ENCODE data around the gene ZNF165.

DNA sequence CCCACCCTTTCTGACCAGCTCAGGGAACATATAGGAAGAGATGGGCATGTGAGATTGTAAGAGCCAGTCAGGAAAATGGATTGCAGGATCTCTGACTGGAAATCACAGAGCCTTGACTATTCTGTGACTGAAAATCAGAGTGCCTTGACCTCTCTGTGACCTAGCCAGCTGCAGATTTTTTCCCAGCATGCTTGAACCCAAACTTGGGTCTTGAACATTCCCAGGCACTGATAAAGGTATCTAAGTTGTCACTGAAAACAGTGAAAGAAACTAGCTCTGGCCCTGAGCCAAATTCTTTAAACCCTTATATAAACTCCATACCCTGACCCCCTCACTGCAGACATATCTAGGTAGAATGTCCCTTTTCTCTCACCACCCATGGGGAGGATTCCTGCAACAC lies 2.3 kb upstream of the ZNF165 start:
- no peak for TF ChIP-seq ZNF70 (CRISPR knock-in tag; IDR thresholded peaks at IDR 0.05)
- TF ChIP-seq, protein P1, sequence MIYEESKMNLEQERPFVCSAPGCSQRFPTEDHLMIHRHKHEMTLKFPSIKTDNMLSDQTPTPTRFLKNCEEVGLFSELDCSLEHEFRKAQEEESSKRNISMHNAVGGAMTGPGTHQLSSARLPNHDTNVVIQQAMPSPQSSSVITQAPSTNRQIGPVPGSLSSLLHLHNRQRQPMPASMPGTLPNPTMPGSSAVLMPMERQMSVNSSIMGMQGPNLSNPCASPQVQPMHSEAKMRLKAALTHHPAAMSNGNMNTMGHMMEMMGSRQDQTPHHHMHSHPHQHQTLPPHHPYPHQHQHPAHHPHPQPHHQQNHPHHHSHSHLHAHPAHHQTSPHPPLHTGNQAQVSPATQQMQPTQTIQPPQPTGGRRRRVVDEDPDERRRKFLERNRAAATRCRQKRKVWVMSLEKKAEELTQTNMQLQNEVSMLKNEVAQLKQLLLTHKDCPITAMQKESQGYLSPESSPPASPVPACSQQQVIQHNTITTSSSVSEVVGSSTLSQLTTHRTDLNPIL (CRISPR knock-in tag; IDR thresholded peaks at IDR 0.05; ENCODE audit: low read depth) = no peak
- no peak for TF ChIP-seq ZFP3 (CRISPR knock-in tag; IDR thresholded peaks at IDR 0.05)
- no peak for TF ChIP-seq TCF4 (CRISPR knock-in tag; IDR thresholded peaks at IDR 0.05; ENCODE audit: borderline replicate concordance)
- no peak for TF ChIP-seq PPARA (CRISPR knock-in tag; IDR thresholded peaks at IDR 0.05; ENCODE audit: borderline replicate concordance)
- no peak for TF ChIP-seq ZC3H10 (CRISPR knock-in tag; IDR thresholded peaks at IDR 0.05)
- TF ChIP-seq, protein P2, sequence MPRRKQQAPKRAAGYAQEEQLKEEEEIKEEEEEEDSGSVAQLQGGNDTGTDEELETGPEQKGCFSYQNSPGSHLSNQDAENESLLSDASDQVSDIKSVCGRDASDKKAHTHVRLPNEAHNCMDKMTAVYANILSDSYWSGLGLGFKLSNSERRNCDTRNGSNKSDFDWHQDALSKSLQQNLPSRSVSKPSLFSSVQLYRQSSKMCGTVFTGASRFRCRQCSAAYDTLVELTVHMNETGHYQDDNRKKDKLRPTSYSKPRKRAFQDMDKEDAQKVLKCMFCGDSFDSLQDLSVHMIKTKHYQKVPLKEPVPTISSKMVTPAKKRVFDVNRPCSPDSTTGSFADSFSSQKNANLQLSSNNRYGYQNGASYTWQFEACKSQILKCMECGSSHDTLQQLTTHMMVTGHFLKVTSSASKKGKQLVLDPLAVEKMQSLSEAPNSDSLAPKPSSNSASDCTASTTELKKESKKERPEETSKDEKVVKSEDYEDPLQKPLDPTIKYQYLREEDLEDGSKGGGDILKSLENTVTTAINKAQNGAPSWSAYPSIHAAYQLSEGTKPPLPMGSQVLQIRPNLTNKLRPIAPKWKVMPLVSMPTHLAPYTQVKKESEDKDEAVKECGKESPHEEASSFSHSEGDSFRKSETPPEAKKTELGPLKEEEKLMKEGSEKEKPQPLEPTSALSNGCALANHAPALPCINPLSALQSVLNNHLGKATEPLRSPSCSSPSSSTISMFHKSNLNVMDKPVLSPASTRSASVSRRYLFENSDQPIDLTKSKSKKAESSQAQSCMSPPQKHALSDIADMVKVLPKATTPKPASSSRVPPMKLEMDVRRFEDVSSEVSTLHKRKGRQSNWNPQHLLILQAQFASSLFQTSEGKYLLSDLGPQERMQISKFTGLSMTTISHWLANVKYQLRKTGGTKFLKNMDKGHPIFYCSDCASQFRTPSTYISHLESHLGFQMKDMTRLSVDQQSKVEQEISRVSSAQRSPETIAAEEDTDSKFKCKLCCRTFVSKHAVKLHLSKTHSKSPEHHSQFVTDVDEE (CRISPR knock-in tag; IDR thresholded peaks at IDR 0.05) = no peak
- TF ChIP-seq RARB (CRISPR knock-in tag; IDR thresholded peaks at IDR 0.05) = no peak
- no peak for TF ChIP-seq ZFP30 (CRISPR knock-in tag; IDR thresholded peaks at IDR 0.05)
- TF ChIP-seq, protein P3, sequence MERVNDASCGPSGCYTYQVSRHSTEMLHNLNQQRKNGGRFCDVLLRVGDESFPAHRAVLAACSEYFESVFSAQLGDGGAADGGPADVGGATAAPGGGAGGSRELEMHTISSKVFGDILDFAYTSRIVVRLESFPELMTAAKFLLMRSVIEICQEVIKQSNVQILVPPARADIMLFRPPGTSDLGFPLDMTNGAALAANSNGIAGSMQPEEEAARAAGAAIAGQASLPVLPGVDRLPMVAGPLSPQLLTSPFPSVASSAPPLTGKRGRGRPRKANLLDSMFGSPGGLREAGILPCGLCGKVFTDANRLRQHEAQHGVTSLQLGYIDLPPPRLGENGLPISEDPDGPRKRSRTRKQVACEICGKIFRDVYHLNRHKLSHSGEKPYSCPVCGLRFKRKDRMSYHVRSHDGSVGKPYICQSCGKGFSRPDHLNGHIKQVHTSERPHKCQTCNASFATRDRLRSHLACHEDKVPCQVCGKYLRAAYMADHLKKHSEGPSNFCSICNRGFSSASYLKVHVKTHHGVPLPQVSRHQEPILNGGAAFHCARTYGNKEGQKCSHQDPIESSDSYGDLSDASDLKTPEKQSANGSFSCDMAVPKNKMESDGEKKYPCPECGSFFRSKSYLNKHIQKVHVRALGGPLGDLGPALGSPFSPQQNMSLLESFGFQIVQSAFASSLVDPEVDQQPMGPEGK (CRISPR knock-in tag; IDR thresholded peaks at IDR 0.05; ENCODE audit: borderline replicate concordance) = no peak
- no peak for TF ChIP-seq ARNTL (CRISPR knock-in tag; IDR thresholded peaks at IDR 0.05; ENCODE audit: borderline replicate concordance, low read depth)
- TF ChIP-seq ZNF565 (CRISPR knock-in tag; conservative IDR thresholded peaks at IDR 0.05; ENCODE audit: low read depth) = no peak

All from SK-N-SH treated with all-trans-retinoic acid at 6 μM for 48 hours (cell line).